HG02885 (cell line): ENCODE results near the gene IRAK1BP1.
"Not testable (repeated sequence)": the region's sequence is repeated elsewhere in the genome, so short reads cannot be mapped to it uniquely, and the experiment has no call there.

Experiments used
- ATAC-seq: cut with Tn5 transposase; IDR thresholded peaks from one replicate; pipeline ENCODE4 v1.9.1; 2021; ENCODE audit warnings: mild to moderate bottlenecking; ENCODE audit not compliant: unreplicated experiment, poor library complexity

The IRAK1BP1 gene

DNA sequence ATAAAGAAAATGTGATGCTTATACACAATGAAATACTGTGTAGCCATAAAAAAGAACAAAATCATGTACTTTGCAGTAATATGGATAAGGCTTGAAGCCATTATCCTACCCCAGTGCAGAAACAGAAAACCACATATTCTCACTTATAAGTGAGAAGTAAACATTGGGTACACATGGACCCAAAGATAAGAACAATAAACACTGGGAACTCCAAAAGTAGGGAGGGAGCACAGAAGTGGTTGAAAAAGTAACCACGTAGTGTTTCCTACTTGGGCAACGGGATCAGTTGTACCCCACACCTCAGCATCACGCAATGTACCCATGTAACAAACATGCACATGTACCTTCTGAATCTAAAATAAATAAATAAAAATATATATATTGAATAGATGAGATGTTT, 8.2 kb downstream of the IRAK1BP1 start:
- ATAC-seq = no peak

DNA sequence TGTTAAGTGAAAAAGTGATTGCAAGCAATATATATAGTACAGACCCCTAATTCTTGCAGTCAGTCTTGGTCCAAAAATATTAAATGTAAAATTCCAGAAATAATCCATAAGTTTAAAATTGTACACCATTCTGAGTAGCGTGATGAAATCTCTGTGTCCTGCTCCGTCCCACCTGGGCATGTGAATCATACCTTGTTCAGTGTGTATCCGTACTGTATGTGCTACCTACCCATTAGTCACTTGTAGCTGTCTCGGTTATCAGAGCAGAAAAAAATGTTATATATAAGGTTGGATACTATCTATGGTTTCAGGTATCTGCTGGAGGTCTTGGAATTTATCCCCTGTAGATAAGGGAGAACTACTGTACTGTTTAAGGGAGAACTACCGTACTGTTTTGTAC, 16.3 kb downstream of the IRAK1BP1 start:
- ATAC-seq = no peak

DNA sequence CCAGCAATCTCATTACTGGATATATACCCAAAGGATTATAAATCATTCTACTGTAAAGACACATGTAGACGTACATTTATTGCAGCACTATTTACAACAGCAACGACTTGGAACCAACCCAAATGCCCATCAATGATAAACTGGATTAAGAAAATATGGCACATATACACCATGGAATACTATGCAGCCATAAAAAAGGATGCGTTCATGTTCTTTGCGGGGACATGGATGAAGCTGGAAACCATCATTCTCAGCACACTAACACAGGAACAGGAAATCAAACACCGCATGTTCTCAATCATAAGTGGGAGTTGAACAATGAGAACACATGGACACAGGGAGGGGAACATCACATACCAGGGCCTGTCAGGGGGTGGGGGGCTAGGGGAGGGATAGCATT, 22.6 kb downstream of the IRAK1BP1 start:
- not testable (repeated sequence) for ATAC-seq

DNA sequence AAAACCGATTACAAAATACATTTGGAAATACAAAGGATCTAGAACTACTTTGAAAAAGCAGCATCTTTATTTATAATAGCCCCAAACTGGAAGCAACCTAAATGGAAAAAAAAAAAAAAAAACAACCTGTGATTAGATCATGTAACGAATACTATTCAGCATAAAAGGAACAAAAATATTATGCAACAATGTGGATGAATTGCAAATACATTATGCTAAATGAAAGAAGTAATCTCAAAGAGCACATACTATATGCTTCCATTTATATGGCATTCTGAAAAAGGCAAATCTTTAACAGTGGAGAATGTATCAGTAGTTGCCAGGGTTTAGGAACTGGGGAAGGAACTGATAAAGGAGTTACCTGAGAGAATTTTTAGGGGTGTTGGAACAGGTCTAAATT, 28.9 kb downstream of the IRAK1BP1 start:
- no peak for ATAC-seq

DNA sequence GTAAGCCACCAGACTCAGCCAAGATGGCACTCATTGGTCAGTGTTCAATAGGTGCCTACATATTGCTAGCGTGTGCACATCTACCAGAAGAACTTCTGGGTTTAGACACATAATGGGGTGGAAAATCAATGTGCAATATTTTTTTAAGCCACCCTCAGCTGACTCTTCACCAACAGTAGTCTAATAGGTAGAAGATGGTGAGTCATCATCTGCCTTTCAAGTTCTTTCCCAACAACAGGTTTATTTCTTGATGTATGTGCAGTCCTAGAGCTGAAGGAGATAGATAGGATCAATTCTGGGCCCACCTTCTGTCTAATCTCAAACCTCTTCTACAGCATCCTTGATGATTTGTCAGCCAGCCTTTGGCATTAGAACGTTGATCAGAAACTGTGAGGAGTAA, 41.3 kb downstream of the IRAK1BP1 start:
- ATAC-seq = no peak

DNA sequence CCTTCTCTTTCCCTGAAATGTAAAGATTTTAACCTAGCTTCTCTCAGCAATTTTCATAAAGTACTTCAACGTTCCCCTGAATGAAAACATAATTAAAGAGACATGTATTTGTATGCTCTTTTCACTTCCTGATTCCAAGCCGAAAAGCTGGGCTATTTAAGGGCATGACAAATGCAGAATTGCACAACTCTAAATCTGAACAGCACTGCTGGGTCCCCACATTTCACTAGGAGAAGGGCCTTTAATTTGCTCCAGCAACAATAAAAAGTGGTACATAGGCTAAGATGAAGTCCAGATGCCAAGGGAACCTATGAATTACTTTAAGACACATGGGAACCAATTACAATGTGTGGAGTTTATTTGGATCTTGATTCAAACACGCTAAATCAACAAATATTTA, 42.0 kb downstream of the IRAK1BP1 start:
- no peak for ATAC-seq

DNA sequence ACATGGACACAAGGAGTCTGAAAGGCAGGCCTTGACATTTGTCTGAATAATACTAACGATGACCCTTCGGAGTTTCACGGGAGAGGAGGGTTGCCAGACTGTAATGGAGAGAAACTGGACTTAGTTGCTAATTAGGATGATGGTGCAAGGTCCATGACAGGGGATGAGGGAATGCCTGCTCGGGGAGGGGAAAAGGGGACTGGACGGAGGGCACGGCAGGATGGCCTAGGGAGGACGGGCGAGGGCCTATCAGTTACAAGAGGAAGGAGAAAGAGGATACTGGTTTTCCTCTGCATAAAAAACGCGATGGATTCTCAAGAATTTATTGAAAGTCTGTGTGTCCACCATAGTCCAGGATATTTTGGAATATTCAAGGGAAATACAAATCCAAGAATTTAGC, 42.7 kb downstream of the IRAK1BP1 start:
- ATAC-seq = no peak

DNA sequence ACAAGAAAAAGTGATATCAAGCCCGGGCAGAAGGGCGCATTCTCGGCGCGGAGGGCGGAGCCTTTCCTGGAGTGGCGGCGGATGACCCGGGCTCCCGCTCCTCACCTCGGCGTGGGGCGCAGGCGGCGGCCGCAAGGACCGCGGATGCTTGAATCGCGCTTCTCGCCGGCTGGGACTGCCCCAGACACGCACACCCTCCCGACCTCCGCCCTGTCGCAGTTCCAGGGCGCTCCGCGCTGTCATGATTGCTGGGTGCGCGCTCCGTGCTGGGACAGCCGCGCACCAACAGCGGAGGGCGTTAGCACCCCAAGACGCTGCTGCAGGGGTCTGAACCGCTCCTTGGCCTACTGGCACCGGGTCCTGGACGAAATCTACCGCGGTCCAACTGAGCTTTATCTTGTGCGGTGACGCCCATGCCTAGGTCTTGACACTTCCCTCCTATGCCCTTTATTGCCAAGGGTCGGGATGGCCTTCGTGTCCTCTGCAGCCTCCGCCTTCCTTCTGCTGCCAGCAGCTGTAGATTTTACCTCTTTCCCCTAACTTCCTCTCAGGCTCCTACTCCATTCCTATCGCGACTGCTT, 43.3 kb downstream of the IRAK1BP1 start:
- peak; percentile 77 for ATAC-seq

DNA sequence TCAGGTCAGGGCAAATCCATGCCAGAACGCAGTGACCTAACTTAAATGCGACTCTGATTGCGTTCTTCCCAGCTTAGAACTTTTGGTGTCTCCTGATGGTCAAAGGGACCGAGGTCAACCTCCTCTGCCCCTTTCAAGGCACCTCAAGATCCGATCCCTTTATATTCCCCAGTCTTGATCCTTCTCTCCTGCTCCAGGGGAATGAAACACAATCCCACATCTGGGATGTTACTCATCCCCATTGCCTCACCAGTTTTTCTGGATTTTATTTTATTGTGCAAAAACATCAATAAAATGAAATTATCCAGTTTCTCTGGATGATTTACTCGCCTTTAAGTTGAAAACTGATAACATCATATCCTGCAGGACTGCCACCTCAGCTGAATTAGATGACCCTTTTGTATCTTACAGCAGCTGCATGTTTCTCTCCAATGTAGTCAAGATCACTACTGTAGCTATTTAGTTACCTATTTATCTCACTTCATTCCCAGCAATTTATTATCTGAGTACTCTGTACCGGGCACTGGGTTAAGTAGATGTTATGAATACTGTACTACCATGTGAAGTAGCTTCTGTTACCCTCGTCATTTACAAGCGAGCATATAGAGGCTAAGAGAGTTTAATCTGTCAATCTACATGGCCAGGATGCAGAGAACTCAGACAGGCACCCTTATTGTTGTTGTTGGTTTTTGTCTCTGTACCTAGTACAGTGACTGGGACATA, 44.0 kb downstream of the IRAK1BP1 start:
- ATAC-seq = no peak

DNA sequence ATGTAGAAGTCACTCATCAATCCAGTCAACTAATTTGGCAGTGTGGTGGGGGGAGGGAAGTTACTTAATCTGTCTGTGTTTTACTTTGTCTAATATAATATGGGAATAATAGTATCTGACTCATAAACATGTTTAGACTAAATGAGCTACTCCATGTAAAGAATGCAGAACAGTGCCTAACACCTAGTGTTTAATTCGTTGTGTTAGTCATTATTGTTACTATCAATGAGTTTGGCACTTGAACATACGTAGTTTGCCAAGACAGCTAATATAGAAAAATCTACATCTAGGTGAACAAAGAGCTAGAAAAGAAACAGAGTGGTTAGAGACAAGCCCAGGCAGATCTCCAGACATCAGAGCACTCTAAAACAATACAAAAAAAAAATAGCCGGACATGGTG, 49.1 kb downstream of the IRAK1BP1 start:
- no peak for ATAC-seq

DNA sequence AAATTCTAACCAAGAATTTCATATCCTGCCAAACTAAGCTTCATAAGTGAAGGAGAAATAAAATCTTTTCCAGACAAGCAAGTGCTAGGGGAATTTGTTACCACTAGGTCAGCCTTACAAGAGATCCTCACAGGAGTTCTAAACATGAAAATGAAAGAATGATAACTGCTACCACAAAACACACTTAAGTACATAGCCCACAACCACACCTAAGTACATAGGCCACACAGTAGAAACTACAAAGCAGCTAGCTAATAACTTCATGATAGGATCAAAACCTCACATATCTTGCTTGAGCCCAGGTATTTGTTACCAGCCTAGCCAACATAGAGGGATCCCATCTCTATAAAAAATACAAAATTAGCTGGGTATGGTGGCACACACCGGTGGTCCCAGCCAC, 50.4 kb downstream of the IRAK1BP1 start:
- ATAC-seq = no peak

DNA sequence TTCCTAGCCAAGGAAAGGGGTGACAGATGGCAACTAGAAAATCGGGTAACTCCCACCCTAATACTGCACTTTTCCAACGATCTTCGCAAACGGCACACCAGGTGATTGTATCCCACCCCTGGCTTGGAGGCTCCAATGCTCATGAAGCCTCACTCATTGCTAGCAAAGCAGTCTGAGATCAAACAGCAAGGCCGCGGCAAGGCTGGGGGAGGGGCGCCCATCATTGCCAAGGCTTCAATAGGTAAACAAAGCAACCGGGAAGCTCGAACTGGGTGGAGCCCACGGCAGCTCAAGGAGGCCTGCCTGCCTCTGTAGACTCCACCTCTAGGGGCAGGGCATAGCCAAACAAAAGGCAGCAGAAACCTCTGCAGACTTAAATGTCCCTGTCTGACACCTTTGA, 53.8 kb downstream of the IRAK1BP1 start:
- ATAC-seq = not testable (repeated sequence)

DNA sequence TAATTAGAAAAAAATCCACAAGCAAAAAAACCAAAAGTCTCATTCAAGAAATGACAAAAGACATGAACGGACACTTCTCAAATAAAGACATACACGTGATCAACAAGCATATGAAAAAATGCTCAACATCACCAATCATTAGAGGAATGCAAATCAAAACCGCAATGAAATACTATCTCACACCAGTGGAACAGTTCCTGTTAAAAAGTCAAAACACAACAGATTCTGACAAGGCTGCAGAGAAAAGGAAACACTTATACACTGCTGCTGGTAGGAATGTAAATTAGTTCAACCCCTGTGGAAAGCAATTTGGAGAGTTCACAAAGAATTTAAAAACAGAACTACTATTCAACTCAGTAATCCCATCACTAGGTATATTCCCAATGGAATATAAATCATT, 58.0 kb downstream of the IRAK1BP1 start:
- ATAC-seq = no peak

DNA sequence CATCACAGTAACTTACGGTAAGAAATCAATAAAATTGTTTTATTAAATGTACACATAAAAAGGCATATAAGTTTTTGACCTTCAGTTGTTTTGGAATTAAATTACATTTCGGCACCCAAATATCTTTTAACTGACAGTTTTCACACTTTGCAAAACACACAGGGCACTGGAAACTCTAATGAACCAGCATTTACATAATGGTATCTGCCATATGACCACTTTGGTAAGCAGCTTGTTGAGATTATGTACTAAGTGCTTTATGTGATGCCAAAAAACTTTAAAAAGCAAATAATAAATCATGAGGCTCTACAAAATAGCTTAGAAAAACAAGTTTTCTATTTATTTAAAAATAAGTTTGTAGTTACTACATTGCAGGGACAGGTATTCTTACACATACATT, 68.2 kb downstream of the IRAK1BP1 start:
- no peak for ATAC-seq

DNA sequence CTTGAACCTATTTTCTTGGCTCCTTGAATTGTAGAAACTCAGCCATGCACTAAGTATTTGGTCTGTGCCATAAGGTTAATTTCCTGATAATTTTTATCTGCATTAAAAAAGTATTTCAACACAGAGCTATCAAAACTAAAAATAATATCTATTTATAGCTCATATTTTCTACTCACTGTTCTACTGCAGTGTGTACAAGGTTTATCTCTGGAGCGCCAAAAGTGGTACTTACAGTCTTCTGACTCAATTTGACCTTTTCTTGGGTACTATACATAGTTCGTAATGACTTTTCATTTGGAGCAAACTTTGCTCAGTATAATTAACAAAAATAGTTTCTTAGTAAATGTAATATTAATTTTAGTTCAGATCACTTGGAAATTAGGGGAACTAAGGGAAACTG, 69.2 kb downstream of the IRAK1BP1 start:
- no peak for ATAC-seq

DNA sequence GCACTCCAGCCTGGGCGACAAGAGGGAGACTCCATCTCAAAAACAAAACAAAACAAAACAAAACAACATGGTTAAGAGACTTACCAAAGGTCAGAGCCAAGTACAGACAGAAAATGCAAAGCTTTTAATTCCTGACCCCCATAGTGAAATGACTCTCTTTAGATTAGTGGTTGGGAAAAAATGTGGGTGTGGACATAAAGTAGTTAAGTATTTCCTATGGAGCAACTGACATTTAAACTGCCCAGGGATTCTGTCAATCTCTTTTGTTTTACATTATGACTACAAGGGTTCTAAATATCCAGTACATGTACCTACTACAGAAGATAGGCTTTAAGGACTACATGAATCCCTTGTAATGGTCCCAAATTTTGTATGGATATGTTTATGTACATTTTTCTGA, 75.1 kb downstream of the IRAK1BP1 start:
- ATAC-seq = no peak

DNA sequence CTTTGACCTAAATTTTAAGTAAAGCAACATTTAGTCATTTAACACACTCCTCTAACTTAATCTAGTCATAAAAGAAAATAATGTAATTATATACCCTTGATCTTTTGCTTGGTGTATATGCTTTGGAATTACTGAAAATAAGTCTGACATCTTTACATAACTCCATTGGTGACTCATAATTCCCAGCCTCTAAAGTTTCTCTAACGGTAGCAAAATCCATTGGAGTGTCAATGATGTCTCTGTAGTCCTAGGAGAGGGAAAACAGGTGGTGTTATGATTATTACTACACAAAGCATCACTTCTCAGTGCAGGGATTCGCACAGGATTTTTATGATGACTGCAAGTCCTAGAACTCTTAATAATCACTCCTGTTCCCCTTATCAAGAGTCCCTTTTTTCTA, 80.2 kb downstream of the IRAK1BP1 start:
- ATAC-seq = no peak

DNA sequence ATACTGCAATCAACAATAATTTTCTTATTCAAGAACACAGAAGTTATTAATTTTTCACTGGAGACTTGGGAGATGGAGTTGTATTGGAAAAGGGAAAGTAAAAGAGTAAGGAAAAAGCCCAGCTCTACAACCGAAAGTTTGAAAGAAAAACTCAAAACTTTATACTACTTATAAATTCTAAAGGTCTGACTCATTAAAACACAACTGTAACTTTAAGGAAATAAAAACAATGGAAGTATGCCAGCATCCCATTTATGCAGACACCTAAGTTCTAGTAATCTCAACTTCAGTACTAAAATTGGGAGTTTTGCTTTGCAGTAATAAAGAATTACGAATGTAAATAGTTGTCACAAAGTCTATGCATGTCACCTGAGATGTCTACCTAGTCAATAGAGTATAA, 80.6 kb downstream of the IRAK1BP1 start:
- no peak for ATAC-seq

DNA sequence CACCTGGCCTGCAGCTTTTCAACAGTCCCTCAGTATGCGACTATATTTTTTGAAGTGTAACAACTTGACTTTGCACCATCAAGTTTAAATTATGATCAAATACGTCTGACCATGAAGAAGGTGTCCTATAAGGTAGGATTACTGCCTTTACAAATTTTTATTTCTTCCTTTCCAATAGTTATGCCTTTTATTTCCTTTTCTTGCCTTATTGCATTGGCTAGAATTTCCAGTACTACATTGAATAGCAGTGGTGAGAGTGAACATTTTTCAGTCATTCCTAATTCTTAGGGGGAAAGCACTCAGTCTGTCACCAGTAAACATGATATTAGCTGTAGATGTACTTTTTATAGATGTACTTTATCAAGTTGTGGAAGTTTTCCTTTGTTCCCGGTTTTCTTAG, 81.4 kb downstream of the IRAK1BP1 start:
- ATAC-seq = no peak

DNA sequence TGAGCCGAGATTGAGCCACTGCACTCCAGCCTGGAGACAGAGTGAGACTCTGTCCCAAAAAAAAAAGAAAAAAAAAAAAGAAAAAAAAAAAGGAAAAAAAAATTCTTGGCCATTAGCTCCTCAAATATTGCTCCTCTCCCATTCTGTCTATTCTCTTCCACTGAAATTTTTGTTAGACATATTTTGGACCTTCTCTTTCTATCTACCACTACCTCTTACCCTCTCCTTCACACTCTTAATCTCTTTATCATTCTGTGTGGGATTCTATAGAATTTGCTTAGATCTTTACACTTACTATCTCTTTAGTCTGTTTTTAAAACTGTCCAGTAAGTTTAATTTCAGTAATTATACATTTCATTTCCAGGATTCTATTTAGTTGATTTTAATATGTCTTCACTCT, 85.0 kb downstream of the IRAK1BP1 start:
- ATAC-seq = no peak
